NCI-H510A (cell line): ENCODE results near the gene DOCK9.

Experiments used
- DNase-seq: peaks from one replicate; lab custom pipeline; 2025; lab: John Stamatoyannopoulos, UW

The DOCK9 gene, protein sequence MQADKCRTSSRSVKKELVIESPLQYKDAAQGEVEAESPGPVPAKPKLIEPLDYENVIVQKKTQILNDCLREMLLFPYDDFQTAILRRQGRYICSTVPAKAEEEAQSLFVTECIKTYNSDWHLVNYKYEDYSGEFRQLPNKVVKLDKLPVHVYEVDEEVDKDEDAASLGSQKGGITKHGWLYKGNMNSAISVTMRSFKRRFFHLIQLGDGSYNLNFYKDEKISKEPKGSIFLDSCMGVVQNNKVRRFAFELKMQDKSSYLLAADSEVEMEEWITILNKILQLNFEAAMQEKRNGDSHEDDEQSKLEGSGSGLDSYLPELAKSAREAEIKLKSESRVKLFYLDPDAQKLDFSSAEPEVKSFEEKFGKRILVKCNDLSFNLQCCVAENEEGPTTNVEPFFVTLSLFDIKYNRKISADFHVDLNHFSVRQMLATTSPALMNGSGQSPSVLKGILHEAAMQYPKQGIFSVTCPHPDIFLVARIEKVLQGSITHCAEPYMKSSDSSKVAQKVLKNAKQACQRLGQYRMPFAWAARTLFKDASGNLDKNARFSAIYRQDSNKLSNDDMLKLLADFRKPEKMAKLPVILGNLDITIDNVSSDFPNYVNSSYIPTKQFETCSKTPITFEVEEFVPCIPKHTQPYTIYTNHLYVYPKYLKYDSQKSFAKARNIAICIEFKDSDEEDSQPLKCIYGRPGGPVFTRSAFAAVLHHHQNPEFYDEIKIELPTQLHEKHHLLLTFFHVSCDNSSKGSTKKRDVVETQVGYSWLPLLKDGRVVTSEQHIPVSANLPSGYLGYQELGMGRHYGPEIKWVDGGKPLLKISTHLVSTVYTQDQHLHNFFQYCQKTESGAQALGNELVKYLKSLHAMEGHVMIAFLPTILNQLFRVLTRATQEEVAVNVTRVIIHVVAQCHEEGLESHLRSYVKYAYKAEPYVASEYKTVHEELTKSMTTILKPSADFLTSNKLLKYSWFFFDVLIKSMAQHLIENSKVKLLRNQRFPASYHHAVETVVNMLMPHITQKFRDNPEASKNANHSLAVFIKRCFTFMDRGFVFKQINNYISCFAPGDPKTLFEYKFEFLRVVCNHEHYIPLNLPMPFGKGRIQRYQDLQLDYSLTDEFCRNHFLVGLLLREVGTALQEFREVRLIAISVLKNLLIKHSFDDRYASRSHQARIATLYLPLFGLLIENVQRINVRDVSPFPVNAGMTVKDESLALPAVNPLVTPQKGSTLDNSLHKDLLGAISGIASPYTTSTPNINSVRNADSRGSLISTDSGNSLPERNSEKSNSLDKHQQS (N-terminal part only)

GRCh38 chr13:98977568-98978265, at the start of gene DOCK9:
Gene DOCK9, minus strand, starts transcription at chr13:98978064. Its CDS starts 155 bp downstream, at chr13:98977909.
- DNase-seq, result no peak

DNA sequence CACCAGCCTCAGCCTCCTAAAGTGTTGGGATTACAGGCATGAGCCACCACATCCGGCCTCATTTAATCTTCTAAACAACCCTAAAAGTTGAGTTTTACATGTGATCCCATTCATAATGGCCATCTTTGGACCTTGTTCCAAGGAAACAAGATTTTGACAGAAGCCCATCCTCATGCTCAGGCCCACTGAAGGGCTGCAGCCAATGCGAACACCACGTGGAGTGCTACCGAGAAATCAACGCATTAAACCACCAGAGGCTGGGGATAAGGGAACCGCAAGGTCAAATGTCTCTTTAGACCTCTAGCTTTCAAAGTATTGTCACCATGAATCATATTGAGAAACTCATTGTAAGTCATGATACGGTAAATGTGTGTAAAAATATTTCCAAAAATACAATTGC, 49.4 kb upstream of the DOCK9 start:
- DNase-seq, result no peak

DNA sequence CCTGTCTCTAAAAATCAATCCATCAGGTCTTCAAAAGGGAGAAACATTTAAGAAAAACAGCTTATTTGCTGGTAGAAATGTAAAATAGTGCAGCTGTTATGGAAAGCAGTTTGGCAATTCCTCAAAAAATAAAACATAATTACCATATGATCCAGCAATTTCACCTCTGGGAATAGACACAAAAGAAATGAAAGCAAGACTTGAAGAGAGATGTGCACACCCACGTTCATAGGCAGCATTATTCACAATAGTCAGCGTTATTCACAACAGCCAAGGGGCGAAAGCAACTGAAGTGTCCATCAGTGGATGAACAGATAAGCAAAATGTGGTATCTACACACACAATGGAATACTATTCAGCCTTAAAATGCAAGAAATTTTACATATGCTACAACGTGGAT, 45.1 kb upstream of the DOCK9 start:
- no peak for DNase-seq

- DNase-seq, result no peak
These were observed 40.7 kb upstream of the DOCK9 start for GRCh38 chr13:99018418-99019180.

- DNase-seq, result no peak
These were observed 38.0 kb upstream of the DOCK9 start for GRCh38 chr13:99015606-99016490.

- no peak for DNase-seq
These were observed 36.7 kb upstream of the DOCK9 start for GRCh38 chr13:99014522-99014921.

DNA sequence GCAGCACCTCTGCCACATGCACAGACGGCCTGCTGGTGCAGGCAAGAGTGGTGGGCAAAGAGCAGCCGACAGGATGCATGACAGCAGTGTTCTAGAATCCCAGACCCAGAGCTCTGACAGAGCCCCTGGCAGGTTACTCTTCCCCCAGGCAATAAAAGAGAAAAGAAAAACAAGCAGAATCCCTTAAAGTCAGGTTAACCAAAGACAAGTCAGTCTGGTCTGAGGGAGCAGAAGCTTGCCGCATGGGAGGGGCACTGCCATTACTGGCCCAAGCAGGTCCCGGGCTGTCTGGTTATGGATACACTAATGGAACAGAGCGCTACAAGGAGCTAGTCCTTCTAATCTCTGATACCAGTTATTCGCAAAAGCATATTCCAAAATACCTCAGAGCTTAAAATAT, 36.1 kb upstream of the DOCK9 start:
- DNase-seq, result no peak

- no peak for DNase-seq
These were observed 34.7 kb upstream of the DOCK9 start for GRCh38 chr13:99012539-99012938.

- DNase-seq, result no peak
These were observed 32.2 kb upstream of the DOCK9 start for GRCh38 chr13:99009987-99010551.

- no peak for DNase-seq
These were observed 30.7 kb upstream of the DOCK9 start for GRCh38 chr13:99008577-99008976.

DNA sequence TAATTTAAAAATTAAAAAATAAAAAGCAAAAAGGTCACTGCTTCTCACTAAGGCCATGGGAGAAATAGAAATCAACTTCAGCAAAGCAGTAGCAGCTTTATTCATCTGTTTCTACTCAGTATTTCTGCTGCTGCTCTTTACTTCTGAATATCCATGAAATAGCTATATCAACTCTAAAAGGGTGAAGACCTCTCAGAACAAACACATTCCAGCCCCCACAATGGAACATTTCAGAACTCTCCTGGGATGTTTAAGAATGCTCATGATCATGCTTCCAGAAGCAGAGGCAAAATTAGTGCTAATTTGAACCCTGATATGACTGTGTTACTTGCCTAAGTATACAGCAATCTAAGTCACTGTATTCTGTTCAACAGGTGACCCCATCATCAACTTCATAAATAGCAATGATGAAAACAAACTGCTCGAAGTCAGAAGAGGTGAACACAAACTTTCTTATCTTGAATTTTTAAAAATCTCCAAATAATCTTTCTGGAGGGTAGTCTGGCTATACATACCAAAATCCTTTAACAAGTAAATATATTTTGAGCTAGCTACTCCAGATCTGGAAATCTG, 29.6 kb upstream of the DOCK9 start:
- DNase-seq, result no peak

GRCh38 chr13:99005609-99006008, 27.7 kb upstream of the DOCK9 start:
- DNase-seq, result no peak

GRCh38 chr13:99004978-99005377, 27.1 kb upstream of the DOCK9 start:
- DNase-seq, result no peak

DNA sequence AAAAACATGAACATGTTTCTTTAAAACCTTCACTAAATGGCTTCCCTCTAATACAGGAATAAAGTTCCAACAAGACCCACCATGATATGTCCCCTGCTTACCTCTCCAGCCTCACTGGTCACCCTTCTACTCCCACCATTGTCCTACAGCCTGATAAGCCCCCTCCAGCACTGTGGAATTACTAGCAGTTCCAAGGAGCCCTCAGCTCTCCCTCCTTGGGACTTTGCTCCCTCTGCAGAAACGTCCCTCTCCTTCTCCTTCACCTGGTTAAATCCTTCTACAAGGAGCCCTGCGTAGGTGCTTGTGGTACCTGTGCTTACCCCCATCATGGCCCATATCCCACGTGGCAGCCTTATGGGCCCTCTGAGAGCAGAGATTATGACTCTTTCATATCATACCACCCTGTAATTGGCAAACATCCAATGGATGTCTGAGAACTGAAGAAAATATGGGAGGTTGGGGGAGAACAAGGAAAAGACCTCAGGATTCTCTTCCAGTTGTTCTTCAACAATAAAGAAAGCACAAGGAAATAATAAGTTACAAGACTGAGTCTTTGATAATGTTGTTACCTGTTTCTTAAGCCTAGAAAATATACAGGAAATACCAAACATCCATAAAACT, 26.1 kb upstream of the DOCK9 start:
- no peak for DNase-seq

GRCh38 chr13:99003186-99003585, 25.3 kb upstream of the DOCK9 start:
- no peak for DNase-seq

GRCh38 chr13:99002172-99002710, 24.4 kb upstream of the DOCK9 start:
- DNase-seq, result no peak

DNA sequence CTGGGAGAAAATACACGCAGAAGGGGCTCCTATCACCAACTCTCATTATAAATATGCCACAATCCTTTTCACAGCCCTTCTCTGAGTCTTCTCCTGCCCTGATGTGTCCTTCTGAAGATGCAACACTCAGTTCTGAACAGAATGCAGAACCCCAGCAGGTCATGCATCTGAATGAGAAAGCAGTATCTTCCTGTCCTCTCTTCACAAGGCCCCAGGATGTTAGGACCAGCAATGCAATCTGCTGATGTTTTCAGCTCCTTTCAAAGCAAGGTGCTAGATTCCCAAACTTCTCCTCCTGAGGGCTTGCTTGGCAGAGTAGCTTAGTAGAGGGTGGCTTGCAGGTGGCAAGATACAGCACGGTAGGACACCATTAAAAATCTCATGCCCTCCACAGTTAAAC, 22.3 kb upstream of the DOCK9 start:
- no peak for DNase-seq

GRCh38 chr13:98999639-98999952, 21.7 kb upstream of the DOCK9 start:
- DNase-seq, result no peak
